ENCODE data around the gene C15orf40.

GRCh38 chr15:82977076-82977475, 34.4 kb downstream of the C15orf40 start:
- TF ChIP-seq GATA2 (IDR thresholded peaks at IDR 0.05; ENCODE audit: low read depth, low read length) (no peak), GATA3 (IDR thresholded peaks at IDR 0.05; ENCODE audit: low read depth, low read length) (no peak)
